NOMO-1 treated with DMSO at 0.1 percent for 48 hours (cell line): ENCODE results near the gene SSBP1.
"Not testable (repeated sequence)": the region's sequence is repeated elsewhere in the genome, so short reads cannot be mapped to it uniquely, and the experiment has no call there.

ENCODE experiments used
- DNase-seq: peaks from one replicate; lab custom pipeline; 2025; ENCODE audit not compliant: unreplicated experiment; lab: John Stamatoyannopoulos, UW

SSBP1 gene

DNA sequence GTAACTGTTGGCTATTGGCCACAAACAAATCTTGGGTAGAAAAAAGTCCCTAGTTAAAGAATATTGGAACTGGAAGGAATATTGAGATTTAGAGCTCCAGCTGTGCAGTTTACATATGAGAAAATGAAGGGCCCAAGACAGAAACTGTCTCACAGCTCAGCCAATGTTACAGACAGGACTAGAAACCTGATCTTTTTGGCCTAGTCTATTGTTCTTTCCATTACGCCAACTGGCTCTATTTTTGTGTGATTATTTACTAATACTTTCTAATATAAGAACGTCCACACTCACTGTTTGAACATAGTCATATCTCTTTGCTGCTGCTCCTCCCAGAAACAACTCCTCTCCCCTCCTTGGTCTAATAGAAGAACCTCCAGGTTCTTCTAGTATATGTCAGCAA lies 28.8 kb upstream of the SSBP1 start:
- DNase-seq: no peak

DNA sequence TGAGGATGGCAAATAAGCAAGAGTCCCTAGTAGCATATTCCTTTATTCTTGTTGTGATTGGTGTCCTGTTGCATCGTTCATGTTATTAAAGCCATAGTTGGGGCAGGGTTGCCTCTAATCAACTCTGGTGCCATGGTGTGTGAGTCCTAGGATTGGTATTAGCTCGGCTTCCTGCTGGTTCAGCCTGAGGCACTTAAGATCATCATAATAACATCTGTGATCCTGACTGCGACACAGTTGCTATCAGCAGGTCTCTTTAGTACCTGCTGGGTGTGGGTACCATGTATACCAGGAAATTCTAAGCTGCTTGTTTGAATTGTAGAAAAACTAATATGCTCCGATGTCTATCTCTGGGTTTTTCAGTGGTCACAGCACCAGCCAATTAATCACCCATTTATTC lies 28.4 kb upstream of the SSBP1 start:
- no peak for DNase-seq

DNA sequence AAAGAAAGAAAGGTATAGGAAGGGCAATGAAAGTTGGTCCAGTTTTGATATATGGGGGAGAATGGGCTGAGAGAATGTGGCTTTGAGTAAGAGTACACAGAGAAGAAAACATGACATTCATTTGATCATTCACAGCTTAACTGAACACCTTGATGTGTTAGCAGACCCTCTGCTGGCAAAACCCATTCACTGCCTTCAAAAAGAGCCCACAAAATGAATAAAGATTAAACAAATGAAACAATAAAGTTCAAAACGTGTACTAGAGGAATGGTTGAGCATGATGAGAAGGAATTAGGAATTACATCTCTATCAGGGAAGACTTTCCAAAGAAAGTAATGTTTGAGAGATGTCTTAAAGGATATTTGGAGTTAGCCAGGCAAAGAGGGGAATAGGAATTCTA lies 27.9 kb upstream of the SSBP1 start:
- no peak for DNase-seq

DNA sequence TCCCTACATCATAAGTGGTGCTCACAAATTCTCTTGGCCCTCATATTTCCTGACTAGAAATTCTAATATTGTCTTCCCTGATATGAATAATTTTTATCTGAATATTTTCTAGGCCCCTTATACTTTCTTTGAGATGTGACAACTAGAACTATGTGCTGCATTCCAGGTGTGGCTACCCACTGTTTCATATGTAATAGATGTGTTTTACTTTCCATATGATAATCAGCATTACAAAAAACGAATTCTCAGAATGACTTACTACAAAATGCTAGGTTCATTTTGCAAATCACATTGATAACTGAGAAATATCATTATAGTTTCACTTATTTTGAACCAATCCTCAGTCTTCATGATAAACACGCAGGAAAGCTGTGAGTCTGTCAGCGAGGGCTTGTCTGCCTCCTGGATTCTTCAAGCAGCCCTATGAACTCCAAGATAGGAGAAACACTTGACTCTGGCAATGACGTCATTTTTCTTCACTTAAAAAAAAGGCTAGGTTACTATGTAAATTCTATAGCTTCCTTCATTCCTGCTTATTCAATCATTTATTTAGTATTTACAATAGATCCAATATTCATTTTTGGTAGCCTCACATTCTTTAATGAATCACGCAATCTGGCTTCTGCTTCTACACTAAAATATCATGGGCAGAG lies 25.4 kb upstream of the SSBP1 start:
- no peak for DNase-seq

DNA sequence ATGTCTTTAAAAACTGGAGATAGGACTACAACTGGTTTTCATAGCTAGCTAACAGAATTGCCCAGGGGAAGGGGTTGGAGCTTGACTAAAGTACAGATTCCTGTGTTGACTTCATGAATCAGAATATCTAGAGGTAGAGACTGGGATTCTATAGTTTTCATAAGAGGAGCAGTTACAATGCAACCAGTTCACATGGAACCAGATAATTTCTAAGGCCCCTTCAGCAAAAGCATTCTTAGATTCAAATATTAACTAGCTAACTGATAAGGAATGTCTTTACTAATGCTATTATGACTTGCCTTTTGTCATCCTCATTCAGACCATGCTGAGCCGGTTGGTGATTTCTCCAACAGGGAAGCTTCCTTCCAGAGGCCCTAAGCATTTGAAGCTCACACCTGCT lies 24.3 kb upstream of the SSBP1 start:
- DNase-seq: no peak

DNA sequence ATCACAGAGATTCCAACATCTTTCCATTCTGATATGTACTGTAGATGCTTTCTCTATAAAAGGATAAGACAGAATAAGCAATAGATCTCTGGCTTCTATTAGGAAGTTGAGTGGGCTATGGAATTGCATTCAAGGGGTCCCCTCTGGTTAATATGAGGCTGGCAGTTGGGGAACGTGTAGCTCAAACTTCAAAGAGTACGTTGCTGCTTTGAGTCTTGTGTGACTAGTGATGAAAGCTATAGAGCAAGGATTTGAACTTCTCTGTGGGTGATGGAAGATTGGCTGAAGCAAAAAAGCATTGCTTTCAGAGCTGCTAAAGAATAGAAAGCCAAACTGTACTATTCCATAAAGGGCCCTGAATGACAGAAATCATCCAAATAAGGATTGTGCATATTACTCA lies 23.6 kb upstream of the SSBP1 start:
- no peak for DNase-seq

DNA sequence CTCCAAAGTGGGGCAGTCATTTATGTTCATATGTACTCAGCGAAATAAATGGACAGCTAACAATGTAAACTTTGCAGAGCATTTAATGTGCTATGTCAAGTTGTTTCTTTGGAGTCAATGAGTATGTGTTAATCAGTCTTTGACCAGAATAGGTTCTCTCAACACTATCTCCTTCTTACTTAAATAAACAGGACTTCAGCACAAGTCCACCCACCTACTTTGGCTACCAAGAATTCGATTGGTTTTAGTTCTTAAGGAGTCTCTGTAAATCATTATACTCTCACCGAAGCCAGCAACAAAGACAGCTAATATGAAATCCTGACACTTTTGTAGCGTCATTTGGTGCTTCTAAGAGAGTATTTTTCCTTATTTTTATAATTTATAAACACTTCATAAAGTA lies 23.1 kb upstream of the SSBP1 start:
- no peak for DNase-seq

DNA sequence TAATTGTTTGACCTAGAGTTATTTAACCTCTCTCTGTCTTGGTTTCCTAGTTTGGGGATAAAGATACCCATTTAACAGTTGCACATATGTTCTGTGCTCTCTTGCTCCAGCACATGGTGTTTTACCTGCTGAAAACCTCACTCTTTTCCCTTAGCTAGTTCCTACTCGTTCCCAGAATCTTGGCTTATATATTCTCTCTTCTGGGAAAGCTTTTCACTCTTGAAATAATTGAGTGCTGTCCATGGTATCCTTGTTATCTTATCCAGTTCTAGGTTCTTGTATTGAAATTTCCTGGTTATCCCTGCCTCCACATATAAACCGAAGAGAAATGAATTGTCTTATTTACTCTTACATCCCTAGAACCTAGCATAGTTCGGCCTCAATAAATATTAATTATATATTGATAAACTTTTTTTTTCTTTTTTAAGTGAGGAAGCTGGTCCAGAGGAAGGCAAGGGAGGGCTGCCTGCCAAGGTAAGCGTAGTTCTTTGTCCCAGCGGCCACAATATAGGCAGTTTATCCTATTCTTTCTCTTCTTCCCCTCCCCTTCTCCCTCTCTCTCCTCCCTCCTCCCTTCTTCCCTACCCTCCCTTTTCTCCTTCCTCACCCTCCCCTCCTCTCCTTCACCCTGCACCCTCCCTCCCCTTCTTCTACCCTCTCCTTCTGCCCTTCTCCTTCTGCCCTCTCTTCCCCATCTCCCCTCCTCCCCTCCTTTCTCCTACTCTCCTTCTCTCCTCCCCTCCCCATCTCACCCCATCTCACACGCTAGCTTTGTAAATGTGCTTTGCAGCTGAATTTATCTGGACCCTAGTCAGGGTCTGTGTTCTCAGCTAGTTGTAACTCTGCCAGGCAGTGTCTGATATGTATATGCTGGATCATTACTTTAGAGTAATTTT lies 22.1 kb upstream of the SSBP1 start:
- DNase-seq: no peak

DNA sequence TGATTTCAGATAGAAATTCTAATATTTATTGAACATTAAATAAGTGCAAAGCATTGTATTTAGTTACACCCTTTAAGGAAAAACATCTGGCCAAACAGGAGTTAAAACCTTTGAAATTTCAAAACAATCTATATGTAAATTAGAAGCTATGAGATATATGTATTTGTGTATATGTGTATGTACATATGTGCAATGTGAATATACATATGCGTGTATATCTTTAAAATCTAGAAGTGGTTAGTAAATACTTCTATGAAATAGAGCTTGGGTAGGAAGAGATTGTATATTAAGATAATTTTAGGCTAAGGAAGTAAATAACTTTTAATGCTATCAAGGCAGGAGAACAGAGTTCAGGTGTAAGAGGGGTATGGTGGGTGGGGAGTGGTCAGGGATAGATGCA lies 20.7 kb upstream of the SSBP1 start:
- no peak for DNase-seq

DNA sequence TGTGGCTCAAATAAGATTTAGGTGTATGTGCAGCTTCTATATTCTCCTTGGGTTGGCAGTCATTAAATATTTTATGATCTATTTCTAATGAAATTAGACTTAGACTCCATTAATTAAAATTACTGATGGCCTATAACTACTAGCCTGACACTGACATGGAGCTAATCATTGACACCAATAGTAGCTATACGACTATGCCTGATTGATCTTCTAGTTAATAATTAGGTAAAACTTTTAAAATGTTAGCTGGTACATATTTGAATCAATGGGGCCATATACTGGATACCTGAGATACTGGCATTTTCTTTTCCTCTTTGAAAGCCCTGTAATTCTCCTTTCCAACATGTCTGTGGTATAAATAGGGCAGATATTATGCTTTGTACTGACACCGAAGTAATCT lies 15.6 kb upstream of the SSBP1 start:
- DNase-seq: no peak

DNA sequence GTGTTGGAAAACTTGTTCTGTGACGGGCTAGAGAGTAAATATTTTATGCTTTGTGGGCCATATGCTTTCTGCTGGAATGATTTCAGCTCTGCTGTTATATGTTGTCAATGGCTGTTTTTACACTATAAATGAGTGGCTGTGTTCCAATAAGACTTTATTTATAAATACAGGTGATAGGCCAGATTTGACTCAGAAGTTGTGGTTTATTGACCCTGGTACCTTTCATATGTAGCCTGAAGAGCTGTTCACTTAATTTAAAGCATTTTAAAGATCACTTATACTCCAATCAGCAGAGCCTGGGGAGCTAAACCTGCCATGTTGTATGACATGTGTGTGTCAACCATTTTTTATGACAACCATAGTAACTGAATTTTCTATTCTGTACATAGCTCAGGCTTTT lies 9.1 kb upstream of the SSBP1 start:
- DNase-seq: no peak

DNA sequence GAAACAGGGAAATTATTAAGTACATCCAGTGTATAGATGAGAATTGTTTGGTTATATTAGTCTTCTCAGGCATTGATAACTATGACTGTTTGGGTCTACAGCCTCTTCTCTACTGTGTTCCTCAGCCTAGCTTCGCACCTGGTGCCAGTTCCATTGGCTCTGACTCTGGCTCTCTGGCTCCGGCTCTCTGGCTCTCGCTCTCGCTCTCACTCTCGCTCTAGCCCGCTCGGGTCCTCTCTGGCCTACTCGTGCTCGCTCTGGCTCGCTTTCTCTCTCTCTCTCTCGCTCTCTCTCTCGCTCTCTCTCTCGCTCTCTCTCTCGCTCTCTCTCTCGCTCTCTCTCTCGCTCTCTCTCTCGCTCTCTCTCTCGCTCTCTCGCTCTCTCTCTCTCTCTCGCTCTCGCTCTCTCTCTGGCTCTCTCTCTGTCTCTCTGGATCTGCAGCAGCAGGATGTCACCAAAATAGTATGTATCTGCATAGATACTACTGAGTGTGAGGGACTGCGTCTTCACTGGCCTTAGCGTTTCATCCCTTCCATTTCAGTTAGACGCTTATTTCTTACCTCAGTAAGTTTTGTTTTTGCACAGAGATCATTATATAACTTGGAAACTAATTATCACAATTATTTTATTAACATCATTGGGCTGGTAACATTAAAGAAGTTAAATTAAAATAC lies 6.5 kb upstream of the SSBP1 start:
- no peak for DNase-seq

DNA sequence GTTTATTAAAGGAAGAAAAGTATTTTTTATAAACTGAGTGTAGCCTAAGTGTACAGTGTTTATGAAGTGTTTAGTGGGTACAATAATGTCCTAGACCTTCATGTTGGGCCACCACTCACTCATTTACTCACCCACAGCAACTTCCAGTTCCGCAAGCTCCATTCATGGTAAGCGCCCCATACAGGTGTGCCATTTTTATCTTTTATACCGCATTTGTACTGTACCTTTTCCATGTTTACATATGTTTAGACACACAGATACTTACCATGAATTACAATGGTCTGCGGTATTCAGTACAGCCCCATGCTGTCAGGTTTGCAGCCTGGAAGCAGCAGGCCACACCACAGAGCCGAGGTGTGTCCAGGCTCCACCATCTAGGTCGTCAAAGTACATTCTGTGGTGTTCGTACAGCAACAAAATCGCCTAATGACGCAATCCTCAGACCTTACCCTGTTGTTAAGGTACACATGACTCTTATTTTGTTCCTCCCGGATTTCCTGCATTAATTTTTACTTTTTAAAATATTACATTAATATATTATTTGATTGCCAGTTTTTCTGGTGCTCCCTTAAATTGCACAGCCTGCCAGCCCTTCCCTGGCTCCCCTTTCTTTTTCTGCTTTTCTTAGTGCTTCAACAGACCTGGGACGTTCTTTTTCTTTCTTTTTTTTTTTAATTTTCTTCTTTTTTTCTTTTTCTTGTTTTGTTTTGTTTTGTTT lies 881 bp upstream of the SSBP1 start:
- DNase-seq: peak; percentile 13

DNA sequence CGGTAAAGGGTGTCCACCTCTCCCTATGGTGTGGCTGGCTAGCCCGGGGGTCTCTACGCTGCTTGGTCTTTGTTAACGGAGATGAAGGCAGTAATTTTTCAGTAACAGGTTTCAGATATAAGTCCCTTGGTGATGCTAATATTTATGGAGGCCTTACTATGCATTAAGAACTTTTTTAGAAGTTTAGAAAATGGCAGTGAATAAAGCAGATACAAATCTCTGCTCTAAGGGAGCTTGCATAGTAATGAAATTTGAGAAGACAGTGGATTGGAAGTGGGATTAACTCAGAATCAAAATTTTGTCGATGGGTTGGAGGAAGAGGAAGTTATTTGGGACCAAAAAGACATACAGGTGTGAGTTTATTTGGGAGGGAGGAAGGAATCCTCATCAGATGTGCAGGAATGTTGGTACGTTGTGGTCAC lies 445 bp downstream of the SSBP1 start:
- DNase-seq: no peak

DNA sequence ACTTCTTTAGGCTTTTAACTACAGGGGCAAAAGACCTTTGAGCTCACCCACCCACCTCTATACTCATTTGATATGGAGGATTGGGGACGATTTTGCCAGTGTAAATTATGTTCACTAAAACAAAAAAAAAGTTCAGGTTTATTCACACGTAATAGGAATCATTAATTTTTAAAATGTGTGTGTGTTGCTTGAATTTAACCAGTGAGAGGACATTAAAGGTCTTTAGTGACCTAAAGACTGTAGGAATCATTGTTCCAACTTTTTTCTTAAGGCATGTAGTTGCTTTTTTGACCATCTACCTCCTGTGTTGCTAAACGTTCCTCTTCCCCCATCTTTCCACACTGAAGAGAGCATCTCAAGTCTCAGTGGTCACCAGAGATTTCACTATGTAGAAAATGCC lies 1.1 kb downstream of the SSBP1 start:
- DNase-seq: no peak

DNA sequence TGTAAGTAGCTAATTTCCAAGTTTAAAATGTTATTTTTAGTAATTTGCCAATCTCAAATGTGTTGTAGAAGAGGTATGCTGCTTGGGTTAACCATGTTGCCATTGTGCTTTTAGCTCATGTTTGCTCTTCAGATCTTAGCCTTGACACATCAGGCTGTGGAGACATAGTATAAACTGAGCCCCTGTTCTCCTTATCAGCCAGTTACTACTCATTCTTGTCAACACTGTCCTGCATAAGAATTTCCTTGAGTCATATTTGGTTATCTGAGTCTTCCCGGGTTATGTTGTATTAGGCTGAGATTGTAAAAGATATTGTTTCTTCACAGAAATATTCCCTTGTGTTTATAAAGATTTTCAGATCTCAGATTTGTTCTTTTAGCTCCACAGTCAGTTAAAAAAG lies 4.1 kb downstream of the SSBP1 start:
- no peak for DNase-seq

DNA sequence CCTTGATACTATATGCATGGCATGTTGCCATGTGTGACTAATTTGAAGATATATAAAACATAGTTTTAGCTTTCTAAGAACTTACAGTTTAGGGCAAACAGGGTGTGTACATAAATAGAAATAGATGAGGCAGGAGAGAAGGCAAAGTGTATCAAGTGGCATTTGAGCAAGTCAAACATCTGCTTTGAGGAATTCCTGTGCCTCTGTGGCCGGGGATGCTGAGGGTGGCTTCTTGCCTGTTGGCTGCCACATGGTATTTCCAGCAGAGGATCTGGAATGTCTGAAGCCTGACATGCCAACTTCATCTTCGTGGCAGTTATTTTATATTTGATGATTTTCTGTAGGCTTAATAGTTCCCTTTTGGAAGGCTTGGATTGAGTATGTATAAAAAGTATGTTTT lies 6.0 kb downstream of the SSBP1 start:
- DNase-seq: no peak

DNA sequence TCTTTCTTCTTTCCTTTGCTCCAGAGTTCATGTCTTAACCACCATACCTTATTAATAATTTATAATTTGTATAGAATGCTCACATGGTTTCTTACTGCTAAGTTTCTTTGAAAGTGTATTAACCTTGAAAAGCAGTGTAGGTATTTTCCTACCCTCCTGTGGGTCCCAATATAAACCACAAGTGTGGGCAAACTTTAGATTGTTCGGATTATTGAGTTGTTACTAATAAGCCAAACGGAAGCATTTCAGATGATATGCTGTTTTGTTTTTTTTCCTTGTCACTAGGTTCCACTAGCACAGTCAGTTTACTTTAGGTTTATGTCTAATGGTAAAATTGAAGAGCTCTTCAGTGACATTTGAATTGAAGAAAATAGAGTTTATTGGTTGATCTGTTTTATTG lies 10.2 kb downstream of the SSBP1 start:
- no peak for DNase-seq

DNA sequence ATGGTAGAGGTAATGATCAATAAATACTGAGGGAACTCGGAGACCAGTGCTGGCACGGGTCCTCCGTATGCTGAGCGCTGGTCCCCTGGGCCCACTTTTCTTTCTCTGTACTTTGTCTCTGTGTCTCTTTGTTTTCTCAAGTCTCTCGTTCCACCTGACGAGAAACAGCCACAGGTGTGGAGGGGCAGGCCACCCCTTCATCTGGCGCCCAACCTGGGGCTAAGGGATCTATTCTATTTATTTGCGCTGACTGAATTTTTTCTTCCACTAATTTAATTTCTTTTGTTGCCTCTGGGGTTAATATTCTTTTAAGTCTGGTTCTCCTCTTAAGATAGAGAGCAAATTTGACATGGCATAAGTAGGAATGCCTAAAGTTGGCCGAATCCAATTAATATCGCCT lies 13.7 kb downstream of the SSBP1 start:
- not testable (repeated sequence) for DNase-seq

DNA sequence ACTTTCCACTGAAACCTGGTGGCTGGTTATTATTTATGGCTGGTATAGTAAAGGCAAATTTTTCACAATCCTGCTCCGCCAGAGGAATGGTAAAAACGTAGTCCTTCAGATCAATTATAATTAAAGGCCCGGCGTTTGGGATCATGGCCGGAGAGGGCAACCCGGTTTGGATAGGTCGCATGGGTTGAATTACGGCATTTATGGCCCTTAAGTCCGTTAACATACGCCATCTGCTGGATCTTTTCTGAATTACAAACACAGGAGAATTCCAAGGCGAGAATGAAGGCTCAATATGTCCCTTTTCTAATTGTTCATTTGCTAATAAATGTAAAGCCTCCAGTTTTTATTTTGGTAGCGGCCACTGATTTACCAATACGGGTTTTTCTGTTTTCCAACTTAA lies 14.5 kb downstream of the SSBP1 start:
- no peak for DNase-seq

DNA sequence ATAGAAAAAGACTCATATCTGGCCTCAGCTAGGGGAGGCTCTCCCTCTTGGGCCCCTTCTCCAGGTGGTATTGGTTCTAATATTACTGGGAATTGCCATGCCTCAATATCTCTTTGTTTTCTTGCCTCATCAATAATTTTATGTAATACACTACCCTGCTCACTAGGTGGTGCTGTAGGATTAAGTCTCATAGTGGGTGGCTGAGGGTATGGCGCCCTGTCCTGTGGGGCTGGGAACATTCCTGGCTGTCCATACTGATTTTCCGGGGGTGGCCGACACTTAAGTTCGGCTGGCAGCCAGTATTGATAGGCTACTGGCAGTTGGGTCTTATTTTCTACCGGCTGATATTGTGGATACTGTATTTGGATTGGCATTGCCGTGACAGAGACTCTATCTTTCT lies 16.8 kb downstream of the SSBP1 start:
- no peak for DNase-seq

DNA sequence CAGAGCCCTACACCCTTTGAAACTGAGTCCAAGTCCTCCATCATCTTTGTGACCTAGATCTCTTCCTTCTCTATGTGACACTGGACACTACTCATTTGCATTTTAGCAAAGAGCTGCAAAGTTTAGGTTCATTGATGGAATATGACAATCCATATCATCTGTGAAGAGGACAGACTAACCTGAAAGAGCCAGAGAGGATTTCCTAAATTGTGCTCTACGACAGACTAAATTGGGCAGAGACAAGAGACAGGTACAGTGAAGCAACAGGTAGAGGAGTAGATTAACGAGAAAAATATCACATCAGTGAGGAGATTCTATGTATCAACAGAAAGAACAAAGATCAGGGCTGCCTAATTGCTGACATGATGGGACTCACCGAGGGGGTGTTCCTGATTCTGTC lies 25.6 kb downstream of the SSBP1 start, which contains the start of gene TAS2R3:
Gene TAS2R3 (plus strand): TSS at position 301 of the 400 bp plus-strand sequence. CDS start 62 bp downstream, at position 363.
- no peak for DNase-seq
